Measurements from ENCODE around the gene LRRTM4. TPM values are rescaled to one million over a fixed set of nuclear protein-coding genes. Genes with fewer than 3 reads are reported as not detected.

Gene LRRTM4
- total and polyA plus RNA-seq, 2 experiments from 2014 or later: 4.5 to 15.4 TPM

- Histone ChIP-seq H3K36me3 (ENCODE audit: insufficient read depth) (no peaks in the 10 kb centered on the region), H4K20me1 (replicated peaks; ENCODE audit: insufficient read depth) (no peaks in the 10 kb centered on the region), H2AFZ (no peak overlapping the region), H3K27ac (ENCODE audit: low read depth) (no peak overlapping the region), H3K4me3 (no peak overlapping the region), H3K27me3 (ENCODE audit: insufficient read depth) (no peaks in the 10 kb centered on the region), H3K4me1 (ENCODE audit: insufficient read depth) (no peaks in the 10 kb centered on the region), H3K9me2 (ENCODE audit: insufficient read depth) (no peaks in the 10 kb centered on the region), H3K79me2 (replicated peaks; ENCODE audit: insufficient read depth) (no peaks in the 10 kb centered on the region), H3F3A (replicated peaks; ENCODE audit: low read depth) (no peaks in the 10 kb centered on the region), H3K4me2 (no peak overlapping the region)
- TF ChIP-seq ZNF462 (CRISPR knock-in tag; IDR thresholded peaks at IDR 0.05) (no peak), REST (IDR thresholded peaks at IDR 0.05; ENCODE audit: unreplicated experiment) (no peak), CREB1 (CRISPR knock-in tag; IDR thresholded peaks at IDR 0.05; ENCODE audit: low read depth) (no peak), ZNF114 (CRISPR knock-in tag; IDR thresholded peaks at IDR 0.05) (no peak), EZH2phosphoT487 (IDR thresholded peaks at IDR 0.05; ENCODE audit: unreplicated experiment) (no peak), ZNF331 (CRISPR knock-in tag; IDR thresholded peaks at IDR 0.05; ENCODE audit: low read depth) (no peak), POLR2AphosphoS5 (IDR thresholded peaks at IDR 0.05; ENCODE audit: low read depth) (no peak), NANOG (IDR thresholded peaks at IDR 0.05; ENCODE audit: borderline replicate concordance) (no peak), EZH2 (IDR thresholded peaks at IDR 0.05; ENCODE audit: low read depth, unreplicated experiment) (no peak), JUNB (IDR thresholded peaks at IDR 0.05; ENCODE audit: unreplicated experiment) (no peak), STAT1 (IDR thresholded peaks at IDR 0.05; ENCODE audit: unreplicated experiment) (no peak)
- TF ChIP-seq, protein P1, sequence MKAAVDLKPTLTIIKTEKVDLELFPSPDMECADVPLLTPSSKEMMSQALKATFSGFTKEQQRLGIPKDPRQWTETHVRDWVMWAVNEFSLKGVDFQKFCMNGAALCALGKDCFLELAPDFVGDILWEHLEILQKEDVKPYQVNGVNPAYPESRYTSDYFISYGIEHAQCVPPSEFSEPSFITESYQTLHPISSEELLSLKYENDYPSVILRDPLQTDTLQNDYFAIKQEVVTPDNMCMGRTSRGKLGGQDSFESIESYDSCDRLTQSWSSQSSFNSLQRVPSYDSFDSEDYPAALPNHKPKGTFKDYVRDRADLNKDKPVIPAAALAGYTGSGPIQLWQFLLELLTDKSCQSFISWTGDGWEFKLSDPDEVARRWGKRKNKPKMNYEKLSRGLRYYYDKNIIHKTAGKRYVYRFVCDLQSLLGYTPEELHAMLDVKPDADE (IDR thresholded peaks at IDR 0.05): no peak
- TF ChIP-seq, protein P2, sequence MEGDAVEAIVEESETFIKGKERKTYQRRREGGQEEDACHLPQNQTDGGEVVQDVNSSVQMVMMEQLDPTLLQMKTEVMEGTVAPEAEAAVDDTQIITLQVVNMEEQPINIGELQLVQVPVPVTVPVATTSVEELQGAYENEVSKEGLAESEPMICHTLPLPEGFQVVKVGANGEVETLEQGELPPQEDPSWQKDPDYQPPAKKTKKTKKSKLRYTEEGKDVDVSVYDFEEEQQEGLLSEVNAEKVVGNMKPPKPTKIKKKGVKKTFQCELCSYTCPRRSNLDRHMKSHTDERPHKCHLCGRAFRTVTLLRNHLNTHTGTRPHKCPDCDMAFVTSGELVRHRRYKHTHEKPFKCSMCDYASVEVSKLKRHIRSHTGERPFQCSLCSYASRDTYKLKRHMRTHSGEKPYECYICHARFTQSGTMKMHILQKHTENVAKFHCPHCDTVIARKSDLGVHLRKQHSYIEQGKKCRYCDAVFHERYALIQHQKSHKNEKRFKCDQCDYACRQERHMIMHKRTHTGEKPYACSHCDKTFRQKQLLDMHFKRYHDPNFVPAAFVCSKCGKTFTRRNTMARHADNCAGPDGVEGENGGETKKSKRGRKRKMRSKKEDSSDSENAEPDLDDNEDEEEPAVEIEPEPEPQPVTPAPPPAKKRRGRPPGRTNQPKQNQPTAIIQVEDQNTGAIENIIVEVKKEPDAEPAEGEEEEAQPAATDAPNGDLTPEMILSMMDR (conservative IDR thresholded peaks at IDR 0.05; ENCODE audit: low read depth in 2 of 2): no peak
- Mint-ChIP-seq H3K27me3 (ENCODE audit: insufficient read depth, low read depth, poor library complexity) (no peaks in the 10 kb centered on the region), H3K9me3 (no peaks in the 10 kb centered on the region), H3K4me1 (peaks cover 6% of the 10 kb centered on the region; the same call in 2 of the 3 replicates), H3K36me3 (ENCODE audit: low read depth) (no peaks in the 10 kb centered on the region), H3K27ac (no peak overlapping the region), H3K4me3 (no peak overlapping the region)
- ATAC-seq (no peak), DNase-seq (ENCODE audit: low spot score) (no peak)
Observed at GRCh38 chr2:76829374-76830234, 692.6 kb downstream of the LRRTM4 start.
